Endothelial cell of umbilical vein (primary cell): ENCODE data around the gene SPTY2D1. TPM values are rescaled to one million over a fixed set of nuclear protein-coding genes. Genes with fewer than 3 reads are reported as not detected.

Experiments used
- BruUV-seq: library from RNA; stranded (reverse); fragments of 400-500 nt; replicated peaks from 2 replicates; lab custom pipeline; 2021; lab: Mats Ljungman, UMichigan
- CTCF ChIA-PET: fragments of 300-600, 350-600 bp; sonication (Branson Sonifier 250); formaldehyde crosslinking; loops from one replicate; lab custom pipeline; 2021; ENCODE audit warnings: antibody characterized with exemption, inconsistent platforms; lab: Charles Lee
- POLR2A ChIA-PET: fragments of 300-600, 350-600 bp; sonication (Branson Sonifier 250); formaldehyde crosslinking; loops from one replicate; lab custom pipeline; 2021; ENCODE audit warnings: antibody characterized with exemption, inconsistent platforms; lab: Charles Lee
- DNase-seq: peaks from one replicate; pipeline ENCODE4 v3.0.0-alpha.2; 2011; ENCODE audit warnings: low read depth, low spot score
- FAIRE-seq: peaks from 2 replicates; lab custom pipeline; 2011; peaks lifted over from hg19 to GRCh38; lab: Jason Lieb, UNC
- H2AFZ ChIP-seq: 2 replicates; pipeline ENCODE4 v1.6.0; 2012; ENCODE audit warnings: low read depth, low read length, control low read depth, inconsistent platforms
- H3K27ac ChIP-seq: 2 replicates; pipeline ENCODE4 v1.5.1; 2011; ENCODE audit warnings: low read depth, mild to moderate bottlenecking, control low read depth, low read length, moderate library complexity; ENCODE audit not compliant: insufficient read depth
- H3K27me3 ChIP-seq, 2 experiments: 2 replicates each; pipeline versions ENCODE4 v1.6.0 to v1.6.1; 2011; ENCODE audit warnings: low read length in 2 of 2, mixed read lengths in 1 of 2; ENCODE audit not compliant: control insufficient read depth in 2 of 2, insufficient read depth in 2 of 2
- H3K36me3 ChIP-seq, 2 experiments: 2 replicates in 1 of 2; 3 replicates in 1 of 2; pipeline ENCODE4 v1.5.1; 2011; ENCODE audit warnings: low read length in 2 of 2, mild to moderate bottlenecking in 1 of 2, moderate library complexity in 1 of 2; ENCODE audit not compliant: control insufficient read depth in 2 of 2, insufficient read depth in 2 of 2; ENCODE audit errors: extremely low read depth in 1 of 2
- H3K4me1 ChIP-seq: 3 replicates; pipeline ENCODE4 v1.5.1; 2011; ENCODE audit warnings: mild to moderate bottlenecking, low read length; ENCODE audit not compliant: control insufficient read depth, insufficient read depth; ENCODE audit errors: extremely low read depth
- H3K4me2 ChIP-seq: 2 replicates; pipeline ENCODE4 v1.6.1; 2011; ENCODE audit warnings: low read length, control low read depth, mixed read lengths; ENCODE audit not compliant: insufficient read depth
- H3K4me3 ChIP-seq, 3 experiments: fragments of 200-600 bp in 1 of 3; sonication (generic), shearing (Covaris generic) in 1 of 3; replicated peaks in 1 of 3; 2 replicates each; pipeline ENCODE4 v1.5.1; 2011 to 2016; ENCODE audit warnings: control low read depth in 3 of 3, low read length in 3 of 3, mild to moderate bottlenecking in 2 of 3, inconsistent platforms in 1 of 3, low read depth in 1 of 3, moderate library complexity in 1 of 3; ENCODE audit not compliant: insufficient read depth in 1 of 3
- H3K79me2 ChIP-seq: 2 replicates; pipeline ENCODE4 v1.6.0; 2012; ENCODE audit warnings: low read length, inconsistent platforms; ENCODE audit not compliant: control insufficient read depth, insufficient read depth
- H3K9ac ChIP-seq: replicated peaks from 2 replicates; pipeline ENCODE3; 2011; ENCODE audit warnings: low read length, control low read depth; ENCODE audit not compliant: insufficient read depth; ENCODE audit errors: extremely low read depth
- H3K9me1 ChIP-seq: replicated peaks from 3 replicates; pipeline ENCODE4 v1.6.0; 2011; ENCODE audit warnings: mild to moderate bottlenecking, low read length; ENCODE audit not compliant: control insufficient read depth, insufficient read depth; ENCODE audit errors: extremely low read depth
- H3K9me3 ChIP-seq: replicated peaks from 2 replicates; pipeline ENCODE4 v1.5.1; 2012; ENCODE audit warnings: low read length, inconsistent platforms; ENCODE audit not compliant: control insufficient read depth, insufficient read depth
- H4K20me1 ChIP-seq: replicated peaks from 2 replicates; pipeline ENCODE3; 2011; ENCODE audit warnings: mild to moderate bottlenecking, low read length; ENCODE audit not compliant: control insufficient read depth, insufficient read depth; ENCODE audit errors: extremely low read depth
- EZH2 ChIP-seq: IDR thresholded peaks from 2 replicates; pipeline ENCODE4 v1.6.1; 2012; ENCODE audit warnings: borderline replicate concordance, low read depth, mild to moderate bottlenecking, moderate library complexity, low read length, inconsistent platforms; ENCODE audit not compliant: severe bottlenecking
- FOS ChIP-seq: IDR thresholded peaks from 2 replicates; pipeline ENCODE4 v1.6.1; 2011; ENCODE audit warnings: mild to moderate bottlenecking, low read length, moderate library complexity, borderline replicate concordance; ENCODE audit not compliant: insufficient read depth
- GATA2 ChIP-seq: IDR thresholded peaks from 2 replicates; pipeline ENCODE4 v1.7.0; 2011; ENCODE audit warnings: low read depth, mild to moderate bottlenecking, moderate library complexity, mixed read lengths, low read length; ENCODE audit not compliant: insufficient read length, insufficient read depth
- JUN ChIP-seq: IDR thresholded peaks from 2 replicates; pipeline ENCODE4 v1.6.1; 2011; ENCODE audit warnings: borderline replicate concordance, low read depth; ENCODE audit not compliant: insufficient read length, insufficient read depth
- MYC ChIP-seq: IDR thresholded peaks from one replicate; pipeline ENCODE4 v1.6.1; 2011; ENCODE audit warnings: mild to moderate bottlenecking, low read depth, low read length
- POLR2A ChIP-seq: IDR thresholded peaks from 2 replicates; pipeline ENCODE4 v1.6.1; 2012; ENCODE audit warnings: low read depth, mild to moderate bottlenecking, control low read depth, low read length
- POLR2AphosphoS5 ChIP-seq: IDR thresholded peaks from 2 replicates; pipeline ENCODE4 v1.6.1; 2012; ENCODE audit warnings: low read depth, mild to moderate bottlenecking, control low read depth, low read length, moderate library complexity; ENCODE audit not compliant: insufficient read depth
- dilution Hi-C: fragments of 300-500 bp; cut with MboI; formaldehyde crosslinking; loops from one replicate; pipeline ENCODE4 v1.15.0; 2019; ENCODE audit warnings: low sequenced_read_pairs; ENCODE audit not compliant: extremely low pct_ligation_motif_present
- intact Hi-C: fragments of 100-400 bp; cut with micrococcal nuclease; formaldehyde crosslinking; loops from one replicate; pipeline ENCODE4 v1.10.0; 2022
- polyA plus RNA-seq, 4 experiments: library from polyadenylated mRNA; depleted of rRNA in 3 of 4; stranded (reverse) in 3 of 4; unstranded in 1 of 4; fragments of >200 nt; gene quantifications; 2 replicates each; pipeline versions ENCODE4 v1.2.1 to v1.2.3, GENCODE V29; 2011 to 2012; ENCODE audit warnings: missing spikeins in 1 of 4
- total RNA-seq: library from RNA; stranded (reverse); gene quantifications from 2 replicates; pipeline ENCODE4 v1.2.3, GENCODE V29; 2021
- TF ChIP-seq, protein P1 (sequence below), 2 donors: IDR thresholded peaks; 1 replicate in 1 of 2; 2 replicates in 1 of 2; pipeline ENCODE4 v1.5.1; 2011; ENCODE audit warnings: low read length in 2 of 2, mild to moderate bottlenecking in 2 of 2, moderate library complexity in 2 of 2, control low read depth in 1 of 2, inconsistent platforms in 1 of 2, low read depth in 1 of 2; ENCODE audit not compliant: insufficient read depth in 1 of 2; ENCODE audit errors: extremely low read depth in 1 of 2
- TF ChIP-seq, protein P2 (sequence below): IDR thresholded peaks from 2 replicates; pipeline ENCODE4 v1.6.1; 2011; ENCODE audit not compliant: insufficient read depth, insufficient read length

Gene SPTY2D1
- total and polyA plus RNA-seq, 2 donors (not counting 3 experiments of a cell fraction or from before 2014, with no cell fraction given), result 5.5 to 18.7 TPM

- no peak overlapping the region for H3K4me2 ChIP-seq
- no peaks in the 10 kb centered on the region for H3K4me1 ChIP-seq
- intact Hi-C loops, result no loop called here
- DNase-seq, result no peak
- H3K79me2 ChIP-seq, result no peaks in the 10 kb centered on the region
- TF ChIP-seq POLR2AphosphoS5, result no peak
- no peak for TF ChIP-seq GATA2
- no peak for TF ChIP-seq EZH2
- TF ChIP-seq POLR2A, result no peak
- TF ChIP-seq JUN, result no peak
- TF ChIP-seq, protein P1, sequence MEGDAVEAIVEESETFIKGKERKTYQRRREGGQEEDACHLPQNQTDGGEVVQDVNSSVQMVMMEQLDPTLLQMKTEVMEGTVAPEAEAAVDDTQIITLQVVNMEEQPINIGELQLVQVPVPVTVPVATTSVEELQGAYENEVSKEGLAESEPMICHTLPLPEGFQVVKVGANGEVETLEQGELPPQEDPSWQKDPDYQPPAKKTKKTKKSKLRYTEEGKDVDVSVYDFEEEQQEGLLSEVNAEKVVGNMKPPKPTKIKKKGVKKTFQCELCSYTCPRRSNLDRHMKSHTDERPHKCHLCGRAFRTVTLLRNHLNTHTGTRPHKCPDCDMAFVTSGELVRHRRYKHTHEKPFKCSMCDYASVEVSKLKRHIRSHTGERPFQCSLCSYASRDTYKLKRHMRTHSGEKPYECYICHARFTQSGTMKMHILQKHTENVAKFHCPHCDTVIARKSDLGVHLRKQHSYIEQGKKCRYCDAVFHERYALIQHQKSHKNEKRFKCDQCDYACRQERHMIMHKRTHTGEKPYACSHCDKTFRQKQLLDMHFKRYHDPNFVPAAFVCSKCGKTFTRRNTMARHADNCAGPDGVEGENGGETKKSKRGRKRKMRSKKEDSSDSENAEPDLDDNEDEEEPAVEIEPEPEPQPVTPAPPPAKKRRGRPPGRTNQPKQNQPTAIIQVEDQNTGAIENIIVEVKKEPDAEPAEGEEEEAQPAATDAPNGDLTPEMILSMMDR (IDR thresholded peaks at IDR 0.05; ENCODE audit: extremely low read depth in 1 of 2, insufficient read depth in 1 of 2, low read depth in 1 of 2, low read length in 2 of 2), result no peak
- TF ChIP-seq, protein P2, sequence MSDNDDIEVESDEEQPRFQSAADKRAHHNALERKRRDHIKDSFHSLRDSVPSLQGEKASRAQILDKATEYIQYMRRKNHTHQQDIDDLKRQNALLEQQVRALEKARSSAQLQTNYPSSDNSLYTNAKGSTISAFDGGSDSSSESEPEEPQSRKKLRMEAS, result no peak
- TF ChIP-seq MYC, result no peak
- TF ChIP-seq FOS, result no peak
- H3K9ac ChIP-seq, result no peak overlapping the region
- no peaks in the 10 kb centered on the region for H3K9me3 ChIP-seq
- no peaks in the 10 kb centered on the region for H3K9me1 ChIP-seq
- no peaks in the 10 kb centered on the region for H3K36me3 ChIP-seq
- H2AFZ ChIP-seq, result no peak overlapping the region
- POLR2A ChIA-PET, result no interaction called here
- BruUV-seq, result no TSS peak
- H3K27me3 ChIP-seq, result peaks cover 0 to 3% of the 10 kb centered on the region in 2 experiments
- CTCF ChIA-PET, result no interaction called here
- no peak overlapping the region for H3K4me3 ChIP-seq
- dilution Hi-C loops, result no loop called here
- H3K27ac ChIP-seq, result no peak overlapping the region
- no peak for FAIRE-seq
- no peaks in the 10 kb centered on the region for H4K20me1 ChIP-seq
Observed at GRCh38 chr11:18669219-18669596, 35.1 kb upstream of the SPTY2D1 start.
